Measurements from ENCODE around the gene SPINK6. TPM values are rescaled to one million over a fixed set of nuclear protein-coding genes. Genes with fewer than 3 reads are reported as not detected.

SPINK6 gene
- total RNA-seq, 6 experiments from 2014 or later = not detected

GRCh38 chr5:148166550-148167283, 36.1 kb upstream of the SPINK6 start:
- H3K9me3 ChIP-seq = no peaks in the 10 kb centered on the region
- intact Hi-C loops (cut with DNase I) = no loop called here
- H3K27me3 ChIP-seq = no peaks in the 10 kb centered on the region
- no peaks in the 10 kb centered on the region for H3K36me3 ChIP-seq
- no peak overlapping the region for H3K4me3 ChIP-seq
- 76% methylated on average over 4 of the region's 4 CpGs for WGBS (ENCODE audit: insufficient coverage, low coverage, low lambda C conversion rate, missing lambda C conversion rate)
- ATAC-seq = no peak
- TF ChIP-seq POLR2A (IDR thresholded peaks at IDR 0.05) (no peak), CTCF (IDR thresholded peaks at IDR 0.05) (no peak)
- no peak overlapping the region for H3K27ac ChIP-seq
- DNase-seq = no peak
- H3K4me1 ChIP-seq = no peaks in the 10 kb centered on the region

- no peaks in the 10 kb centered on the region for H3K4me1 ChIP-seq
- no peak for TF ChIP-seq CTCF (IDR thresholded peaks at IDR 0.05)
- TF ChIP-seq POLR2A (IDR thresholded peaks at IDR 0.05) = no peak
- H3K27ac ChIP-seq = no peak within 1 kb of the TSS
- H3K9me3 ChIP-seq = no peaks in the 10 kb centered on the region
- no peak for DNase-seq
- 100% methylated on average over 1 of the region's 1 CpG for WGBS (ENCODE audit: insufficient coverage, low coverage, low lambda C conversion rate, missing lambda C conversion rate)
- no peaks in the 10 kb centered on the region for H3K36me3 ChIP-seq
- intact Hi-C loops (cut with DNase I) = no loop called here
- no peak for ATAC-seq
- H3K27me3 ChIP-seq = no peaks in the 10 kb centered on the region
- no peak within 1 kb of the TSS for H3K4me3 ChIP-seq
Measured at GRCh38 chr5:148168246-148168645, 34.6 kb upstream of the SPINK6 start, which contains the start of gene SPINK14. Gene SPINK14, plus strand, starts transcription at chr5:148168546. Its CDS starts 1,187 bp downstream, at chr5:148169733.

- no peak for DNase-seq
- Histone ChIP-seq H3K4me1 (no peaks in the 10 kb centered on the region), H3K9me3 (no peaks in the 10 kb centered on the region), H3K4me3 (no peak overlapping the region), H3K27ac (no peak overlapping the region), H3K36me3 (no peaks in the 10 kb centered on the region), H3K27me3 (no peaks in the 10 kb centered on the region)
- intact Hi-C loops (cut with DNase I) = no loop called here
- 55% methylated on average over 2 of the region's 2 CpGs for WGBS (ENCODE audit: insufficient coverage, low coverage, low lambda C conversion rate, missing lambda C conversion rate)
- TF ChIP-seq POLR2A (IDR thresholded peaks at IDR 0.05) (no peak), CTCF (IDR thresholded peaks at IDR 0.05) (no peak)
- no peak for ATAC-seq
Measured at GRCh38 chr5:148172377-148172776, 30.5 kb upstream of the SPINK6 start.

- no peaks in the 10 kb centered on the region for H3K27me3 ChIP-seq
- no peak overlapping the region for H3K4me3 ChIP-seq
- DNase-seq = no peak
- 50% methylated on average over 2 of the region's 2 CpGs for WGBS (ENCODE audit: insufficient coverage, low coverage, low lambda C conversion rate, missing lambda C conversion rate)
- no peaks in the 10 kb centered on the region for H3K4me1 ChIP-seq
- no peaks in the 10 kb centered on the region for H3K36me3 ChIP-seq
- no peak overlapping the region for H3K27ac ChIP-seq
- H3K9me3 ChIP-seq = no peaks in the 10 kb centered on the region
- TF ChIP-seq CTCF (IDR thresholded peaks at IDR 0.05) (no peak), POLR2A (IDR thresholded peaks at IDR 0.05) (no peak)
- intact Hi-C loops (cut with DNase I) = no loop called here
- no peak for ATAC-seq
Measured at GRCh38 chr5:148176480-148176879, 26.4 kb upstream of the SPINK6 start.

Data from right lobe of liver (tissue), 6 donors.